HTERT RPE-1 (cell line): ENCODE results near the gene MED17.
"Not testable (repeated sequence)": the region's sequence is repeated elsewhere in the genome, so short reads cannot be mapped to it uniquely, and the experiment has no call there.

Experiments used
- in situ Hi-C: fragments of 300-500 bp; cut with MboI; formaldehyde crosslinking; loops from 4 replicates; pipeline ENCODE4 v1.14.3; 2020; ENCODE audit warnings: low sequenced_read_pairs

Gene MED17, protein sequence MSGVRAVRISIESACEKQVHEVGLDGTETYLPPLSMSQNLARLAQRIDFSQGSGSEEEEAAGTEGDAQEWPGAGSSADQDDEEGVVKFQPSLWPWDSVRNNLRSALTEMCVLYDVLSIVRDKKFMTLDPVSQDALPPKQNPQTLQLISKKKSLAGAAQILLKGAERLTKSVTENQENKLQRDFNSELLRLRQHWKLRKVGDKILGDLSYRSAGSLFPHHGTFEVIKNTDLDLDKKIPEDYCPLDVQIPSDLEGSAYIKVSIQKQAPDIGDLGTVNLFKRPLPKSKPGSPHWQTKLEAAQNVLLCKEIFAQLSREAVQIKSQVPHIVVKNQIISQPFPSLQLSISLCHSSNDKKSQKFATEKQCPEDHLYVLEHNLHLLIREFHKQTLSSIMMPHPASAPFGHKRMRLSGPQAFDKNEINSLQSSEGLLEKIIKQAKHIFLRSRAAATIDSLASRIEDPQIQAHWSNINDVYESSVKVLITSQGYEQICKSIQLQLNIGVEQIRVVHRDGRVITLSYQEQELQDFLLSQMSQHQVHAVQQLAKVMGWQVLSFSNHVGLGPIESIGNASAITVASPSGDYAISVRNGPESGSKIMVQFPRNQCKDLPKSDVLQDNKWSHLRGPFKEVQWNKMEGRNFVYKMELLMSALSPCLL

DNA sequence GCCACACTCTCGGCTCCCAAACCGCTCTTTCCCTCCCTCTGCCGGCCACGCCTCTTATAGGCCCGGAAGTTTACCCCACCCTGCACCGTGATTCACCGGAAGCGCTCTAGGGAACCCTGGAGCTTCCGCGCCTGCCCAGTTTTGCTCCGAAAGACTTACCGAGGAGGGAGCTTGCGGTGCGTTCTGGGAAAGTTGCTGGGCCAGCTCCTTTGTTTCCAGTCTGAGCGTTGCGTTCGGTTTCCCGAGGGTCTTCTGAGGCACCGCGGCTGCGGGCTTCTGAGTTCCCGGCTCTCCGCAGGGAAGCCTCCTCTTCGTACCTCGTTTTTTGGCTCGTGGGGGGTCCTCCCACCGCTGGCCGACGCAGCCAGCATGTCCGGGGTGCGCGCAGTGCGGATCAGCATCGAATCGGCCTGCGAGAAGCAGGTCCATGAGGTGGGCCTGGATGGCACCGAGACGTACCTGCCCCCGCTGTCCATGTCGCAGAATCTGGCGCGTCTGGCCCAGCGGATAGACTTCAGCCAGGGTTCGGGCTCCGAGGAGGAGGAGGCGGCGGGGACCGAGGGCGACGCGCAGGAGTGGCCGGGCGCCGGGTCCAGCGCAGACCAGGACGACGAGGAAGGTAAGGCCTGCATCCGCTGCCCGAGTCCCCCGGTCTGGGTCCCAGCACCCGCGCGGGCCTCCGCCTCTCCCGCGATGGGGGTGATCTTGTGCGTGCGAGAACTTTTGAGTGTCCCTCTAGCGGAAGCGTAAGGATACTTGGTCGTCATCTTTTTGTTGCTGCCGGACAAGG lies at the start of gene MED17:
TSS of gene MED17 (plus strand) at position 138 of the 790 bp plus-strand sequence. CDS start at position 370, 232 bp downstream.
- in situ Hi-C loops: no loop called here

DNA sequence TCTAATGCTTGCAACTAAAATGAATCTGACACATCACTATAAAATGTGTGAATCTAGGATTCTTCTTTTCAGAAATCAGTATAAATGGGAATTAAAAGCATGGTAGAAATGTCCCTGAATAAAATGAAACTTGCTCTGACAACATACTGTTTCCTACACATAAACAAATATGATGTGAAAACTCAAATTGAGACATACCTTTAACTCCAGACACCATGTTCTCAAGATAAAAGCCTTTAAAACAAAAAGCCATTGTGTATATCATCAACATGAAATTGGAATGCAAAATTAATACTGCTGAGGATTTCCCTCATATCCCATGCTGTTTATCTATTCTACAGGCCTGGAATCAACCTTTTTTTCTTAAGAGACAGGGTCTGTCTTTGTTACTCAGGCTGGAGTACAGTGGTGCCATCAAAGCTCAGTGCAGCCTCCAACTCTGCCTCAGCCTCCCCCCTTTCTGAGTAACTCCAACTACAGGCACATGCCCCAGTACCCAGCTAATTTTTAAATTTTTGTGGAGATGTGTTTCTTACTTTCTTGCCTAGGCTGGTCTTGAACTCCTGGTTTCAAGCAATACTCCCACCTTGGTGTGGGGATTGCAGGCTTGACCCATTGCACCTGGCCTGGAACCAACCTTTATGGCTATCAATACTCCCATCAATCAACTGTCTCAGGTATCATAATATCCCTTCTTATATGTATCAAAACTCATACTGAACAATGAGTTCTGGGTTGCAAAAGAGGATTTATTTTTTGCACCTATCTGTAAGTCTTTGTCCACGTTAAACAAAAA lies 49.5 kb upstream of the MED17 start:
- in situ Hi-C loops: no loop called here

DNA sequence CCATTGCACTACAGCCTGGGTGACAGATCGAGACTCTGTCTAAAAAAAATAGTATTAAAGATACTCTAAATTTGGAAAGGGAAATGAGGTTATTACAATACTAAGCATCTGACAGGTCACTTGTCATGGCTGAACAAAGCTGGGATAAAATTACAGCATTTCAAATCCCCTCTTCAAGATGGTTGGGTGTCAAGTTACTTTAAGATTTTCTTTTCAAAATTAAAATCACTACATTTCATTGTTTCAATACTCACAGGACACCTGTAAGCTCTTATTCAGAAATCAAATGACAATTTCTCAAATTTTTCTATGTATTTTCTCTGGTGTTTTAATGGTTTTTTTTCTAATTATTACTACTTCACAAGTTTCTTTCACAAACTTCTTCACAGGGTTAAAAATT lies 48.5 kb upstream of the MED17 start:
- in situ Hi-C loops: no loop called here

DNA sequence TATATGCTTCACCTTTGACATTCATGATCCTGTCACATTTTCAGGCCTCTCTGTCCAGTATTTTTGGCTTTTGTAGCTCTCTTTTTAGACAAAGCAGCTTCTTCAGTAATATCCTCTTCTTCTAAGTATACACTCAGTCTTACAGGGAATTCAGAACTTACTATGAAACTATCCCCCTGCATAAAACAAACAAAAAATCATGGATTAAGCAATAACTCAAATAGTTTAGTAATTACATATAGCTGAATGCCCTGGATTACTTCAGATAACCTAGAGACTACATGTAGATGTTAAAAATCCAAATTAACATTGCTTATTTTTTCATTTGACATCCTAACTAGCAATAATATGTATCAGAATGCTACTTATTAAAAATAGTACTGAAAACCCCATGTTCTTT lies 48.0 kb upstream of the MED17 start:
- in situ Hi-C loops: no loop called here

DNA sequence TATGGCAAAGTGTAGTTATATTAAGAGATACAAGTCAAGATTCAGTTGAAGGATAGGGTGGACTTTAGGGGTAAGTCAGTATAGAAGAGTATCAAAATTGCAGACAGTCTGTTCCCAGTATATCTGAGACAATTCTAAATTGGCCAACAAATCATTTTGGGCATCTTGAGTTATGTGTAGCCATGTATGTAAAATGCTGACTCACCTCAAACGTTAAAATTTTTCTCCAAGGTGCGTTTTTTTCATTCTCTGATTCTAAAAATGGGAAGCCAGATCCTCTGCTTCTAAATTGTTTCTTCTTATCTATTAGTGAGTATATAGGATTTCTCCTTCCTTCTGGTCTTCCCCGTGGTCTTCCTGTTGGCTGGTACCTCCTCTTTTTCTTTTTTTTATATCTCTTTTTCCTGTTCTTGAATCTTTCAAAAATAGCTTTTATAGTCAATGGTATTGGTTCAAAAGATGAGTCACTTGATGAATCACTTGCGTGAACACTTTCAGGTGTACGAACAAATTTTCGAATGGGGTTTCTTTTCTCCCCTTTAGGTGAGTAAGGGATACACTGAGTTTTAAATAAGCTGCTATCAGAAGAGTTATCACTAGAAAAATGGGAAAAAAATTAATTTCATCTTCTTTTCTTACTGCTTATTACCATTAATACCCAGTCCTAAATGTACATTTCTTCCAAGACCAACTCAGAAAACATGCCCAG lies 46.0 kb upstream of the MED17 start:
- in situ Hi-C loops: no loop called here

DNA sequence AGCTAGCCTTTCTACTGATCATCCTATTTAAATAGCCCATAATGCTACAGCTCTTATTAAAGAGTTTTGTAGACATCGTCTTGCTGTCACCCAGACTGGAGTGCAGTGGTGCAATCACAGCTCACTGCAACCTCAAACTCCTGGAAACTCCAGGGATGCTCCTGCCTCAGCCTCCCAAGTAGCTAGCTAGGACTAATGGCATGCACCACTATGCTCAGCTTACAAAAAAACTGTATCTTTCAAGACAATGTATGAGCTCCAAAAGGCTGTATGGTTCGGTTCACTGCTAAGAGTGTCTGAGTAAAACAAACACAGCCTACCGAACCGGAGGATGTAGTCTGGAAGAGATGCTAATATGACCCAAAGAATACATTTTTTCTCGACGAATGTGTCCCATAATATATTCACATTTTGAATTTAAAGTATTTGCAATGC lies 45.4 kb upstream of the MED17 start:
- in situ Hi-C loops: no loop called here

DNA sequence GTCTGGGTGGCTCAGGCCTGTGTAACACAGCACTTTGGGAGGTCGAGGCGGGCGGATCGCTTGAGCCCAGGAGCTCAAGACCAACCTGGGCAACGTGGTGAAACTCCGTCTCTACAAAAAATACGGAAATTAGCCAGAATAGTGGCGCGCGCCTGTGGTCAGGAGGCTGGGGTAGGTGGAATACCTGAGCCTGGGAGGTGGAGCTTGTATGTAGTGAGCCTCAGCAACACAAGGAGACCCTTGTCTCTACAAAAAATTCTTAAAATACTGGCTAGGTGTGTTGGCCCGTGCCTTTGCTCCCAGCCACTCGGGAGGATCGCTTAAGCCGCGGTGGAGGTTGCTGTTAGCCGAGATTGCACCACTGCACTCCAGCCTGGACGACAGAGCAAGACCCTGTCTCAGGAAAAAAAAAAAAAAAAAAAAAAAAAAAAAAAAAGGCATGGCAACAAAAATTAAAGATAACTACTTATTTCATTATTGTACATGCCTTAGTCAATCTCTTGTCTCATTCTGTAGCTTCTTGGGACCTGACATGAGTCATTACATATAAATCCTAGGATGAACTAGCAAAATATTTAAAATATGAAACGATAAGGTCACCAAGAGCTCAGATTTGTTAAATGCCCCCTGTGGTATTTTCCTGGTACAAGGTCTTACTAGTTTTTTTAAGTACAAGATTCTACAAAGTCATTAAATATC lies 43.9 kb upstream of the MED17 start:
- in situ Hi-C loops: no loop called here

DNA sequence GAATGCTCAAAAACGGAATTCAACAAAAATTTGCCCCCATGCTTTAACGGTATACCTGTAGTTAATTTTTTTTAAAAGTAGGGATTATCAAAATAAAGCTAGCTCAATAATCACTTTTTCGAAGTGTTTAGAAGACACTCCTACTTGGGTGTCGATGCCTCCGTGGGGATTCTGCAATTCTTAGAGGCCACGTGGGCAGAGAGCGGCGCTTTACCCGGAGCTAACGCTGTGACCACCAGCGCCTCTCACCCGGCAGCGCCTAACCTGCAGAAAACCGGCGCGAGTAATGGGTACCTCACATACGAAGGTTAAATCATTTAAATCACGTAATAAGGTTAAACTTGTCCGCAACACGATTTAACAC lies 43.4 kb upstream of the MED17 start:
- in situ Hi-C loops: no loop called here

DNA sequence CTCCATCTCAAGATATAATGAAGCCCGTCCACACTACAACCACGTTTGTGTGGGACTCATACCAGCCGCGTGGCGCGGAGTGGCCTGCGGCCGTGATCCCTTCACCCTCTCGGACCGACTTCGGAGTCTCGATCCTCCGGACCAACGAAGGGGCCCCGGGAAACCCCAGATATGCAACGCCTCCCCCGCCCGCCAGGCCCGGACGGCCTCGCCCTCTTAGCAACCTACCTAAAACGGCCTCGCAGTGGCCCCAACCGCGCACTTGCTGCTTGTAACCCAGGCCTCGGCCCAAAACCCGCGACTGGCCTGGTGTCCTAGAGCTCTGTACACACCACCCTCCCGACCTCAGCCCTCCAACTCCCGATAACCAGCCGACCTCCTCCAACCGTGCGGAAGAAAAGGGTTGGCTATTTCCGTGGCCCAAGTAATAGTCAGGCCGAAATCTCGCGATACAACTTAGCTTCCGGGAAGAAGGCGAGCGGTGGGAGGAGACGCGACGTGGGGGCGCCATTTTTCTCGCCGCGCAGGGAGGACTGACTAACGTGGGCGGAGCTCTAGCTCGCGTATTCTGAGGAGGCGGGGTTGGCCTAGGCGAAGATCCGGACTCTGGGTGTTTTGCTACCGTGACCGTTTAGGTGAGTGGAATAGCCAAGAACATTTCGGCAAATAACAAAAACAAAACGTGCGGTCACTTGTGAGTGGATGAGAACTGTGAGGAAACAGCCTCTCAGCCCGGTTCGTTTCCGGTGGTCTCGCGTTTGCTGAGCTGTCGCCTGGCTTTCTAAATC lies 42.8 kb upstream of the MED17 start, which contains the start of the genes C11orf54 and TAF1D:
TSS of gene C11orf54 (plus strand) at position 579 of the 788 bp plus-strand sequence. CDS start 5,722 bp downstream, outside the sequence.
TSS of gene TAF1D (minus strand) at position 402 of the 788 bp plus-strand sequence. CDS start 2,191 bp downstream, outside the sequence.
- in situ Hi-C loops: no loop called here

DNA sequence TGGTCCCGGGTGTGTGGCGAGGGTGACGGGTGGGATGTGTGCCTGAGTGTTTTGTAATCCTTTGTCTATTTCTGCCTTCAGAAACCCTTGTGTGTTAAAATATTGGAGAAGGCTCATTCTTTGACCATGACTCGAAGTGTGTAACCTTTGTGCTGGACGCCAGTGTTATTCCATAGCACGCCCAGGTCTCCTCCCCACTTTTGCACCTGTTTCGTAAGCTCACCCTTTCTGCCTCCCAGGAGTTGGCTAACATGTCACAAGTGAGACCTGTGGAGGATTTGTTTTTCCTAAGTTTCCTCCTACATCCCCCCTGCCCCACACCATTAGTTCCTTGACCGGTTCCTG lies 42.2 kb upstream of the MED17 start:
- in situ Hi-C loops: no loop called here

DNA sequence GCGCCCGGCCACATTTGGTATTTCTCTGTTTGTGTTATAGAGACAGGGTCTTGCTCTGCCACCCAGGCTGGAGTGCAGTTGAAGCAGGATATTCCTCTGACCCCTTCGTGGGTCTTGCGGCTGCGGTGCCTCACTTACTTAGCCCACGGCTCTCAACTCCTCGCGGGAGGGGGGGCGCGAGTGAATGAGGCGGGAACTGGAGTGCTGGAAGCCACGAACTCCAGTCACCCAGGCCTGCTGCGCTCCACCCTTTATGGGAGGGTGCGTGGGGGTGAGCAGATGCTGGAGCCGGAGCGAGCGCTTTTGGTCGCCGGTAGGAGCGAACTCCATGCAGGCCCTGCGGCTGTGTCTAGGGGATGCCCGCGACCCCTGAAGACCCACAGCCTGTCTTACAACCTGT lies 40.8 kb upstream of the MED17 start:
- in situ Hi-C loops: no loop called here

DNA sequence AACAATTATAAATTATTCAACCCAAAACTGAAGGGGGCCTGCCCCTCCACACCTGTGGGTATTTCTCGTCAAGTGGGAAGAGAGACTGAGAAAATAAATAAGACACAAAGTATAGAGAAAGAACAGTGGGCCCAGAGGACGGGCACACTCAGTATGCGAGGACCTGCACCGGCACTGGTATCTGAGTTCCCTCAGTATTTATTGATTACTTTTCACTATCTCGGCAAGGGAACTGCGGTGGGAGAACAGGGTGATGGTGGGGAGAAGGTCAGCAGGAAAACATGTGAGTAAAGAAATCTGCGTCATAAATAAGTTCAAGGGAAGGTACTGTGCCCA lies 39.4 kb upstream of the MED17 start:
- in situ Hi-C loops: no loop called here

DNA sequence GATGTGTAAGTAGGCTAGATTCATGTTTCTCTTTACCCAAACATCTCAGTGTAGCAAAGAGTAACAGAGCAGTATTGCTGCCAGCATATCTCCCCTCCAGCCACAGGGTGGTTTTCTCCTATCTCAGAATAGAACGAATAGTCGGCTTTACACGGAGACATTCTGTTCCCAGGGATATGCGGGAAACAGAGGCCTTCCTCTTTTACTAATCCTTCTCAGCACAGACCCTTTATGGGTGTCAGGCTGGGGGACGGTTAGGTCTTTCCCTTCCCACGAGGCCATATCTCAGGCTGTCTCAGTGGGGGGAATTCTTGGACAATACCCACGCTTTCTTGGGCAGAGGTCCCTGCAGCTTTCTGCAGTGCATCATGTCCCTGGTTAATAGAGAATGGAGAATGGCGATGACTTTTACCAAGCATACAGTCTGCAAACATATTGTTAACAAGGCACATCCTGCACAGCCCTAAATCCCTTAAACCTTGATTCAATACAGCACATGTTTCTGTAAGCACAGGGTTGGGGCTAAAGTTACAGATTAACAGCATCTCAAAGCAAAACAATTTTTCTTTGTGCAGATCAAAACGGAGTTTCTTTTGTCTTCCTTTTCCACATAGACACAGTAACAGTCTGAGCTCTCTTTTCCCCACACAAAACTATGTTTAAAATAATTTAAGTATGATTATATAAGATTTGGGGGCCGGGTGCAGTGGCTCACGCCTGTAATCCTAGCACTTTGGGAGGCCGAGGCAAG lies 38.9 kb upstream of the MED17 start:
- in situ Hi-C loops: not testable (repeated sequence)

DNA sequence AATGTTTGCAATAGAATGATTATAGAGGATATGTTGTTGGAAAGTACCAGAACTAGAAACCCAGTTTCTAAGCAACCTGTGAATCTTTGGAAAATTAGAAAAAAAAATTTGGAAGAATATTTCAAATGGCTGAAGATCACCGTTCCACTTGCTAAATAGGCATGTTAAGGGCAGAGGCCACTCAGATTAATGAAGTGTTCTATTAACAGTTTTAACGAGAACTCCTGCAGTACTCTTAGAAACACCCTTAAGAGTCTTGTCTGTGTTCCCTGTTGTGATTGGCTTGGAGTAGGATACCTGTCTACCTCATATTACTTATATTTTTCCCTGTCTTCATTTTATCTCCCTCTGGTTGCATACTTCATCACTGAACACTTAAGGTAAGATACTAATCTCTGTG lies 38.0 kb upstream of the MED17 start:
- in situ Hi-C loops: no loop called here

DNA sequence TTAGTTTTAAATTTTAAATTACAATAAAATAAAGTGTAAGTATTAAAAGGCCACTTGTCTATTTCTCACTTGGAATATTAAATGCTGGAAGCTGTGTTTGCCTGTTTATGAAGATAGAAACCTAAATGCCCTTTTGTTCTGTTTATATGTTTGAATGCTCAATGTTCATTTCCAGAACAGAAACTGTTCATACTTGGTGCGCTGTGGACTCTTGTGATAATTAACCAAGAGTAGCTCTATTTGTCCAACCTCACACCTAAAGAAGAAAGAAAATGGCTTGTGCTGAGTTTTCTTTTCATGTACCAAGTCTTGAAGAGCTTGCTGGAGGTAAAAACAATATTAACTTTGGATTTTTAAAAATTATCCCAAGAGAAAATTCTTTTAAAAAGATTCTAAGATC lies 37.0 kb upstream of the MED17 start:
- in situ Hi-C loops: no loop called here

DNA sequence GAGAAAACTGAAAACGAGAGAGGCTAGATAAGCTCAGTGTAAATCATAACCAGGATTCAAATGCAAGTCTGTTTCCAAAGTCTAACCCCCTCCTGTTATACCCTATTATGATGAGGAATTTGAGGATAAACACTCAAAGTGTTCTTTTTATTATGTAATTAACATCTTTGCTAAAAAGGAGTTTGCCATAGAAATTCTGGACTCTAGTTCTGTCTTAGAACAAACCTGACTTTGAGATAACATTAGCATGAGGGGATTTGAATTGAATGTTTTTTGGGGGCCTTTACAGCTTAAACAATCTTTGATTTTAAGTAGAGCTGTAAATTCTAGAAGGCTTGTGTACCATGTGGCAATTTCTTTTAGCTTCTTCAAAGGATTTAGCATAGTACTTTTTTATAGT lies 33.1 kb upstream of the MED17 start:
- in situ Hi-C loops: no loop called here

DNA sequence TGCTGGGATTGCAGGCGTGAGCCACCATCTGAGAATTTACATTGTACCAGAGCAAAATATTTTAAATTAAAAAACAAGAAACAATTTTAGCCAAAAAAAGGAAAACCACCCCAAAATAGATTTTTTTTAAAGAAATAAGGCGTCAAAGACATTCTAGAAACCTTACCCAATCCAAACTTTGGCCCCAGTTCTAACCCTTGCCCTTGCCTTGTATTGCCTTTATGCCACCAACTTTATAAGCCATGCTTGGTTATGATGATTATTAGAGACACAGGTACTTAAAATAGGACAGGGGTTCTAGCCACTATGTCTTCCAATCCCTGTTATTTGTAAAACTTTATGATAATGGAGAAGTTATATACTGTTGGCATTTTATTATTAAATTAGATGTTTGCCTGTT lies 30.8 kb upstream of the MED17 start:
- in situ Hi-C loops: no loop called here

DNA sequence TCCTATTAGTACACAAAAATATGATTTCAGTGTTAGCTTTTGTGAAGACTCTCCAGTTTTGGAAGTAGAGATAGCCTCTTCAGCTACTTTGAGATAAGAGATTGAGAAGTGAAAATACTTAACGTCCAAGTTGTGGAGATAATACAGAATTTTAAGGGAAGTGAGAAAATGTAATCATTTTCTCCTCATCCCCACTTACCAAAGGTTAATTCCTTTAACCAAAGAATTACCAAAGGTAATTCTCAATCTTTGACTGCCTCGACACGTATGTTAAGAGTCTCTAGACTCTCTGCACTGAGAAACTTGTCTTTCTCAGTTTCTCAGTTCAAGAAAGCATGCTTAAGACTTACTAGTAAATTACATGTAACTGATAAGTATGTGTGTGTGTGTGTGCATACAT lies 27.3 kb upstream of the MED17 start:
- in situ Hi-C loops: no loop called here
